Testis (tissue), 2 donors: Measurements from ENCODE around the gene DEPDC5.

Experiments used
- POLR2A ChIP-seq: fragments of 450-650 bp; IDR thresholded peaks from one replicate; pipeline ENCODE4 v1.6.1; 2017; ENCODE audit warnings: antibody characterized with exemption, mild to moderate bottlenecking, moderate library complexity
- TF ChIP-seq, protein P1 (sequence below), 3 experiments: fragments of 450-650 bp in 2 of 3; fragments of 200-600 bp in 1 of 3; sonication (generic) in 1 of 3; IDR thresholded peaks; one replicate each; pipeline ENCODE4 v1.5.1; 2016 to 2019; ENCODE audit warnings: antibody characterized with exemption in 3 of 3, mild to moderate bottlenecking in 2 of 3, moderate library complexity in 1 of 3

GRCh38 chr22:31935961-31936635, 182.3 kb downstream of the DEPDC5 start:
- TF ChIP-seq, protein P1, sequence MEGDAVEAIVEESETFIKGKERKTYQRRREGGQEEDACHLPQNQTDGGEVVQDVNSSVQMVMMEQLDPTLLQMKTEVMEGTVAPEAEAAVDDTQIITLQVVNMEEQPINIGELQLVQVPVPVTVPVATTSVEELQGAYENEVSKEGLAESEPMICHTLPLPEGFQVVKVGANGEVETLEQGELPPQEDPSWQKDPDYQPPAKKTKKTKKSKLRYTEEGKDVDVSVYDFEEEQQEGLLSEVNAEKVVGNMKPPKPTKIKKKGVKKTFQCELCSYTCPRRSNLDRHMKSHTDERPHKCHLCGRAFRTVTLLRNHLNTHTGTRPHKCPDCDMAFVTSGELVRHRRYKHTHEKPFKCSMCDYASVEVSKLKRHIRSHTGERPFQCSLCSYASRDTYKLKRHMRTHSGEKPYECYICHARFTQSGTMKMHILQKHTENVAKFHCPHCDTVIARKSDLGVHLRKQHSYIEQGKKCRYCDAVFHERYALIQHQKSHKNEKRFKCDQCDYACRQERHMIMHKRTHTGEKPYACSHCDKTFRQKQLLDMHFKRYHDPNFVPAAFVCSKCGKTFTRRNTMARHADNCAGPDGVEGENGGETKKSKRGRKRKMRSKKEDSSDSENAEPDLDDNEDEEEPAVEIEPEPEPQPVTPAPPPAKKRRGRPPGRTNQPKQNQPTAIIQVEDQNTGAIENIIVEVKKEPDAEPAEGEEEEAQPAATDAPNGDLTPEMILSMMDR (IDR thresholded peaks at IDR 0.05), result no peak
- TF ChIP-seq POLR2A, result no peak
